GM23338 (cell line): ENCODE data around the gene RNU6-9.

ENCODE experiments used
- CREB1 ChIP-seq: fragments of 250-450 bp; sonication (Bioruptor Pico); IDR thresholded peaks from 2 replicates; pipeline ENCODE4 v1.5.0; 2020; ENCODE audit warnings: low read depth, mild to moderate bottlenecking, moderate library complexity
- EZH2 ChIP-seq: fragments of 200-600 bp; sonication (generic); IDR thresholded peaks from one replicate; pipeline ENCODE4 v1.8.0; 2017; ENCODE audit warnings: antibody characterized with exemption, mild to moderate bottlenecking, low read depth; ENCODE audit not compliant: unreplicated experiment
- EZH2phosphoT487 ChIP-seq: fragments of 200-600 bp; sonication (generic); IDR thresholded peaks from one replicate; pipeline ENCODE4 v1.8.1; 2018; ENCODE audit warnings: antibody characterized with exemption; ENCODE audit not compliant: unreplicated experiment
- JUNB ChIP-seq: IDR thresholded peaks from one replicate; pipeline ENCODE4 v1.6.1; 2016; ENCODE audit warnings: antibody characterized with exemption; ENCODE audit not compliant: unreplicated experiment
- NANOG ChIP-seq: IDR thresholded peaks from 2 replicates; pipeline ENCODE4 v1.6.1; 2016; ENCODE audit warnings: antibody characterized with exemption, borderline replicate concordance
- POLR2AphosphoS5 ChIP-seq: IDR thresholded peaks from 2 replicates; pipeline ENCODE4 v1.6.1; 2016; ENCODE audit warnings: antibody characterized with exemption, low read depth
- ZNF114 ChIP-seq: fragments of 250-450 bp; sonication (Bioruptor Pico); IDR thresholded peaks from 2 replicates; pipeline ENCODE4 v1.5.0; 2020; ENCODE audit warnings: mild to moderate bottlenecking, moderate library complexity
- TF ChIP-seq, protein P1 (sequence below), 2 experiments: fragments of 200-600 bp in 1 of 2; sonication (generic) in 1 of 2; conservative IDR thresholded peaks; 2 replicates each; pipeline versions ENCODE4 v1.5.1 to v1.6.1; 2016 to 2017; ENCODE audit warnings: antibody characterized with exemption in 2 of 2, low read depth in 2 of 2, mild to moderate bottlenecking in 2 of 2, moderate library complexity in 1 of 2
- TF ChIP-seq, protein P2 (sequence below): IDR thresholded peaks from 2 replicates; pipeline ENCODE4 v1.6.1; 2016; ENCODE audit warnings: antibody characterized with exemption
- TF ChIP-seq, protein P3 (sequence below): IDR thresholded peaks from one replicate; pipeline ENCODE4 v1.6.1; 2018; ENCODE audit warnings: antibody characterized with exemption; ENCODE audit not compliant: unreplicated experiment

DNA sequence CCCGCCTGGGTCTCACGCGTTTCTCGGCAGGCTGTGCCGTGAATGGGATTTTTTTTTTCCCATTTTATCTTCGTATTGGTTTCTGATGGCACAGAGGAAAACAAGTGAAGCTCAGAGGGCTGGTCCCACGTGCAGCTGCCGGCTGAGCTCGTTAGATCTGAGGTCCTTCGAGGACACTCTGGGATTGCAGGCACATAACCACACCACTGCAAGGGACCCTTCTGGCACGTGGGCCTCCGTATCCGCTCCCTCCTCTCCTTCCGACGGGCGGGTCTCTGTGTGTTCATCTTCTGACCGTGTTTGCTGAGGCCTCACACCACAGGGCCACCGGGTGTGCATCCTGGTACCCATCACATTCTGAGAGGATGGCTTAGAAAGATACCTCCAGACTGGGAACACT lies 17.2 kb upstream of the RNU6-9 start:
- TF ChIP-seq, protein P1, sequence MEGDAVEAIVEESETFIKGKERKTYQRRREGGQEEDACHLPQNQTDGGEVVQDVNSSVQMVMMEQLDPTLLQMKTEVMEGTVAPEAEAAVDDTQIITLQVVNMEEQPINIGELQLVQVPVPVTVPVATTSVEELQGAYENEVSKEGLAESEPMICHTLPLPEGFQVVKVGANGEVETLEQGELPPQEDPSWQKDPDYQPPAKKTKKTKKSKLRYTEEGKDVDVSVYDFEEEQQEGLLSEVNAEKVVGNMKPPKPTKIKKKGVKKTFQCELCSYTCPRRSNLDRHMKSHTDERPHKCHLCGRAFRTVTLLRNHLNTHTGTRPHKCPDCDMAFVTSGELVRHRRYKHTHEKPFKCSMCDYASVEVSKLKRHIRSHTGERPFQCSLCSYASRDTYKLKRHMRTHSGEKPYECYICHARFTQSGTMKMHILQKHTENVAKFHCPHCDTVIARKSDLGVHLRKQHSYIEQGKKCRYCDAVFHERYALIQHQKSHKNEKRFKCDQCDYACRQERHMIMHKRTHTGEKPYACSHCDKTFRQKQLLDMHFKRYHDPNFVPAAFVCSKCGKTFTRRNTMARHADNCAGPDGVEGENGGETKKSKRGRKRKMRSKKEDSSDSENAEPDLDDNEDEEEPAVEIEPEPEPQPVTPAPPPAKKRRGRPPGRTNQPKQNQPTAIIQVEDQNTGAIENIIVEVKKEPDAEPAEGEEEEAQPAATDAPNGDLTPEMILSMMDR (conservative IDR thresholded peaks at IDR 0.05; ENCODE audit: low read depth in 2 of 2): no peak
- TF ChIP-seq EZH2: no peak
- TF ChIP-seq JUNB: no peak
- TF ChIP-seq, protein P2, sequence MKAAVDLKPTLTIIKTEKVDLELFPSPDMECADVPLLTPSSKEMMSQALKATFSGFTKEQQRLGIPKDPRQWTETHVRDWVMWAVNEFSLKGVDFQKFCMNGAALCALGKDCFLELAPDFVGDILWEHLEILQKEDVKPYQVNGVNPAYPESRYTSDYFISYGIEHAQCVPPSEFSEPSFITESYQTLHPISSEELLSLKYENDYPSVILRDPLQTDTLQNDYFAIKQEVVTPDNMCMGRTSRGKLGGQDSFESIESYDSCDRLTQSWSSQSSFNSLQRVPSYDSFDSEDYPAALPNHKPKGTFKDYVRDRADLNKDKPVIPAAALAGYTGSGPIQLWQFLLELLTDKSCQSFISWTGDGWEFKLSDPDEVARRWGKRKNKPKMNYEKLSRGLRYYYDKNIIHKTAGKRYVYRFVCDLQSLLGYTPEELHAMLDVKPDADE: no peak
- TF ChIP-seq, protein P3, sequence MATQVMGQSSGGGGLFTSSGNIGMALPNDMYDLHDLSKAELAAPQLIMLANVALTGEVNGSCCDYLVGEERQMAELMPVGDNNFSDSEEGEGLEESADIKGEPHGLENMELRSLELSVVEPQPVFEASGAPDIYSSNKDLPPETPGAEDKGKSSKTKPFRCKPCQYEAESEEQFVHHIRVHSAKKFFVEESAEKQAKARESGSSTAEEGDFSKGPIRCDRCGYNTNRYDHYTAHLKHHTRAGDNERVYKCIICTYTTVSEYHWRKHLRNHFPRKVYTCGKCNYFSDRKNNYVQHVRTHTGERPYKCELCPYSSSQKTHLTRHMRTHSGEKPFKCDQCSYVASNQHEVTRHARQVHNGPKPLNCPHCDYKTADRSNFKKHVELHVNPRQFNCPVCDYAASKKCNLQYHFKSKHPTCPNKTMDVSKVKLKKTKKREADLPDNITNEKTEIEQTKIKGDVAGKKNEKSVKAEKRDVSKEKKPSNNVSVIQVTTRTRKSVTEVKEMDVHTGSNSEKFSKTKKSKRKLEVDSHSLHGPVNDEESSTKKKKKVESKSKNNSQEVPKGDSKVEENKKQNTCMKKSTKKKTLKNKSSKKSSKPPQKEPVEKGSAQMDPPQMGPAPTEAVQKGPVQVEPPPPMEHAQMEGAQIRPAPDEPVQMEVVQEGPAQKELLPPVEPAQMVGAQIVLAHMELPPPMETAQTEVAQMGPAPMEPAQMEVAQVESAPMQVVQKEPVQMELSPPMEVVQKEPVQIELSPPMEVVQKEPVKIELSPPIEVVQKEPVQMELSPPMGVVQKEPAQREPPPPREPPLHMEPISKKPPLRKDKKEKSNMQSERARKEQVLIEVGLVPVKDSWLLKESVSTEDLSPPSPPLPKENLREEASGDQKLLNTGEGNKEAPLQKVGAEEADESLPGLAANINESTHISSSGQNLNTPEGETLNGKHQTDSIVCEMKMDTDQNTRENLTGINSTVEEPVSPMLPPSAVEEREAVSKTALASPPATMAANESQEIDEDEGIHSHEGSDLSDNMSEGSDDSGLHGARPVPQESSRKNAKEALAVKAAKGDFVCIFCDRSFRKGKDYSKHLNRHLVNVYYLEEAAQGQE: no peak
- TF ChIP-seq POLR2AphosphoS5: no peak
- no peak for TF ChIP-seq ZNF114 (CRISPR knock-in tag)
- no peak for TF ChIP-seq EZH2phosphoT487
- no peak for TF ChIP-seq CREB1
- no peak for TF ChIP-seq NANOG
